SKM-1 treated with dmso at 0.1 percent for 144 hours (cell line): Measurements from ENCODE around the gene MAP3K1.

Source experiments
- DNase-seq: peaks from one replicate; lab custom pipeline; 2025; ENCODE audit not compliant: unreplicated experiment; lab: John Stamatoyannopoulos, UW

MAP3K1 gene

DNA sequence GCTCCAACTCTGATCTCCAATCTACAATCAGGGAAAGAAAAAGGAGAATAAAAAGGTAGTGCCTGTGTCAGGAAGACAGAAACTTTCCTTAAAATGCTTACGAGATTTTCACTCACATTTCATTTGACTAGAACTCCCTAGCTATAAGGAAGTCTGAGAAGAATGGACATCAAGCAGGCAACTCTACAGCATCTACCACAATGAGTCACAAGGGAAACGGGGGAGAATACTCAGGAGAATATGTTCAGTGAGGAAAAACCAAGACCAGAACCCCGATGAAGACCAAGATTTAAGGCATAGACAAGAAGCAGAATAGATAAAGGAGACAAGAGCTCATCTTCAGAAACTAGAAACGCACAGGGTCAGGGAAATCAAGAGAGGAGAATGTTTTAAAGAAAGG lies 85.0 kb downstream of the MAP3K1 start:
- DNase-seq: no peak

DNA sequence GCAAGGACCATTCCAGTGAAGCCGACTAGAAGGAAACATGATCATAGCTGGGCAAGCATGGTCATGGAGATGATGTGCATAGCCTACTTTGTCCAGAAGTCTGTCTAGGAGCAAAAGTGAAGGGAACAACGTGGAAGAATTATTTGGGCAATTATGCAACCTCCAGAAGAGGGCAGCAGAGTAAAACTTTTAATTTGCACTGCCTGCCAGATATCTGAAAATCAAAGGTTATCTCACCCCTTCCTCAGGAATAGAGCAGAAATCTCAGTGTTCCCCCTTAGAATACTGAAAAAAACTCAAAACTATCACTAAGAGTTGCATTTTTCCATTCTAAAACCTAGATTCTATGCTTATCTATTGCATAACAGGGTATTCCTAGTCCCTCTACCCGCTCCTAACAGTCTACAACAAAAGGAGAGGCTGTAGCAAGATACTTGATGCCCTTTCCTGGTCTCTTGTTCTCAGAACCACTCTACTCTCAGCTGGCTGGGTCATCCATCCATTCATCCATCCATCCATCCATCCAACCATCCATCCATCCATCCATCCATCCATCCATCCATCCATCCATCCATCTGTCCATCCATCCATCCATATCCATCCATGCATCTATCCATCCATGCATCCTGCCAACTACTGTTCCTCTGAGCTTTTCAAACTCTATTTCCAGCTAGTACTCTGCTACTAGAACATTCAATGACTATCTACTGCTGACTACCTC lies 85.7 kb downstream of the MAP3K1 start:
- DNase-seq: peak; percentile 40

DNA sequence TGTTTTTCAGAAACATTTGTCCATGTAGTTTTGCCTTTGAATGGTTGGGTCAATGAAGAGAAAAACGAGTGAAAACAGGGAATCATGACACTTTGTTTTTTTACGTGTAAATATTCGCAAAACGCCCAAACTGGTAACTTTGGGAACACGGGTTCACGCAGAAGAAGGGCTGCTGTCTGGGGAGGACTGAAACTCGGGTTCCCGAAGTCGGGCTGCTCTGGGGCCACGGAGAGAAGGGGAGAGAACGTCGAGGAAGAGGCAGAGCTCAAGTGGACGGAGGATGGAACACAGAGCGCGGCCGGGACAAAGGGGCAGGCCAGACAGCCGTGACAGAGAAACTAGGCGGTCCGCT lies 93.6 kb downstream of the MAP3K1 start:
- DNase-seq: peak; percentile 78

DNA sequence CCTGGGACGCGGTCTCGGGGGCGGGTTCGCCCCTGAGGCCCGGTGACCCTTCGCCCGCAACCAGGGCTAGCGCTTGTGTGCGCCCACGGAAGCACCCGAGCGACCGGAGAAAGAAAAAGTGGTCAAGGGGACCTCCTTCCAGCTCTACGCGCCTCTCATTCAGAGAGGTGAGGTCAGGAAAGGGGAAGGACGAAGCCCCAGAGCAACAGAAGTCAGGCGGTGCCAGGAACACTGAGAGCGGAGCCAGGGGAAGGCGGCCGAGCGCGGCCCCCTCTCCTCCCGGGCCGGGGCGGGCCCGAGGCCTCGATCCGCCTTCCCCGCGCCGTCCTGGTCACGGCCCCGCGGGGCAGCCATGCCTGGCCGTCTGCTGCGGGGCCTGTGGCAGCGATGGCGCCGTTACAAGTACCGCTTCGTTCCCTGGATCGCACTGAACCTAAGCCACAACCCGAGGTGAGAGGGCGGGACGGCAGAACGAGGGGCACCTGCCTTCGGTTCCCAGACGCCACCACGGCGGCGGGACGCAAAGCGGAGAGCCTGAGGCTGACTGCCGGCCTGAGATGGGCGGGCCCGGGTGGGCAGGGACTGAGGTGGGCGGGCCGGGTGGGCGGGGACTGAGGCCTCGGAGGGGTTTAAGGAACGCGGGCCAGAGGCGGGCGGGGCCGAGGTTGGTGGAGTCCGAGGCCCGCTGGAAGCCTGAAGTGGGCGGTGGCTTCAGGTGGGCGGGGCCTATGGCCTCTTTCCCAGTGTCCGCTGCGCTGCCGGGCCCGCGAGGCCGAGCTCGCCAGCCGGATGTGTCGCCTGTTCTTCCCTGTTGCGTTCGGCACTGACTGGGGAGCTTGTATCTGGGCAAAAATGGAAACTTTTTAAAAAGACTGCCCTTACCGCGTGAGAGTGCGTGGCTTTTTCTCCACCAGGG lies 94.2 kb downstream of the MAP3K1 start, which contains the start of gene SETD9:
Gene SETD9 (plus strand): TSS at position 303 of the 916 bp plus-strand sequence. CDS start 50 bp downstream, at position 353.
- DNase-seq: peak; percentile 94

DNA sequence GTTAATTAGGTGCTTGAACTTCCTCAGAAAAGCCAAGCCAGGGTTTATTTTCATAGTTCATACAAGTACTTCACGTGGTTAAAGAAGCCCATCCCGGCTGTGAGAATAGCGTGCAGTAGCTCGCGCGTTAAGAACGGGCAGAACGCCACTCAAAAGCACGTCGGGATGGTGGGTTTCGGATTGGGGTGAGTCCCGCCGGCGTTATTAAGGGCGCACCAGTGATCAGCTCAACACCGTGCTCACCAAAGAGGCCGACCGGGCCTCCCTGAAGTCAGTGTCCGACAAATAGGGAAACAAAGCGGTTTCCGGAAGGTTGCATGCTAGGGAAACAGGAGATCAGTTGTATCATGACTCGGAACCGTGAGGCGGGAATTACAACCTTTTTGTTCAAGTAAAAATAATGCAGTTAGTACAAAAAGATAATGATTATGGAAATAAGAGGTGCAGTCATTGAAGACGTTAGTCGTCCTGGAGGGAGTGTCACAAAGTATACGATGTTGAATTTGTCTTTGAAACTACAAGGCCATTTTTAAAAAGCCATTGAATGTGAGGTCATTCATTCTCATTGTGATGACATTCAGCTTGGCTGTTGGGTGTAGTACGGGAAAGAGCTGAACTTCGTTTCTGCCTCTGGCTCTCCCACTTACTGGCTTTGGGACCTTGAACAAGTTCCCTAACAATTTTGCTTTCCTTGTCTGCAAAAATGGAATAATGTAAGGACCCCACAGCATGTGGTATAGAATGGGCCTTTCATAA lies 95.0 kb downstream of the MAP3K1 start:
- peak; percentile 54 for DNase-seq

DNA sequence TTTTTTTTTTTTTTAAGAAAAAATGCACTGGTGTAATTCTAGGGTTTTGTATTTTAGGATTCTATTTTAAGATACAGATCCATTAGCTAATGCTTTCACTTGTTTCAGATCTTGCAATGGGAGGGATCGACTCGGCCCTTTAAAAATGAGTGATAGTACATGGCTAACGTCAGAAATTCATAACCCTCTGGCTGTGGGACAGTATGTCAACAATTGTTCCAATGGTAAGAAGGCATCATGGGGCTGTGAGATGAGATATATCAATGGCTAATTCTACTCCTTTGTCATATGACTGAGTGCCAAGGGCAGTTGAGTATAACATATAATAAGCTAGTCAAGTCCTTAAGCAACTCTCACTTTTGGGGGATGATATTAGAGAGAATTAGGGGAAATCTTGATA lies 98.4 kb downstream of the MAP3K1 start:
- DNase-seq: no peak

DNA sequence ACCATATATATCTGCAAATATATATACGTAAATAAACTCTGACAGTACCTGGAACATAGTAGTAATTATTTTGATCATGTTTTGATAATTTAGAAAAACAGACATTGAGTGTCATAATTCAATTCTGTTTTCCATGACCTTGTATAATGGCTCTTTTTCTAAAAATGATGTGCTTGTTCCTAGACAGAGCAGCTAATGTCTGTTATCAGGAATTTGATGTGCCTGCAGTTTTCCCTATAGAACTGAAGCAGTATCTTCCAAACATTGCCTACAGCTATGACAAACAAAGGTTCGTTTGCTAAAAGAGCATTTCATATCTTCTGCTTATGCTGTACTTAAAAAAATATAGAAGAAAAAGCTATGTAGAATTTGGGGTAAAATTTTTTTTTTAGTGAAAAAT lies 99.3 kb downstream of the MAP3K1 start:
- DNase-seq: no peak

DNA sequence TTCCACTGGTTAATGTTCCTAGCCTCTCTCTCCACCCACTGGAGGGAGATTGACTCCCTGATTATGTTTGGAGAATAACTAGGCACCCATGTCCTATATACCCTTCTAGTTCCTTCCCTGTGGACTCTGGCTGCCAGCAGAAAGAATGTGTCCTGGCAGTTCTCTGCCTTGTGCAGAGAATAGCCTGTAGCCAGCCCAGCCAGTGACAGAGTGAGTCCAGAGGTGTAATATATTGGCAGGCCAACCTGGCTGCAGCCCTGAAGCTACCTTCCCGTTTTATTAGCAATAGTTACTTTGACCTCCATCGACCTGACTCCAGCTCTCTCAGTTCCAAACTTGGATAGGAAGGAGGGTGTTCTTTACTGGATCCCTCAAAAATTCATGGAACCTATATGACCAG lies 102.2 kb downstream of the MAP3K1 start:
- DNase-seq: no peak

DNA sequence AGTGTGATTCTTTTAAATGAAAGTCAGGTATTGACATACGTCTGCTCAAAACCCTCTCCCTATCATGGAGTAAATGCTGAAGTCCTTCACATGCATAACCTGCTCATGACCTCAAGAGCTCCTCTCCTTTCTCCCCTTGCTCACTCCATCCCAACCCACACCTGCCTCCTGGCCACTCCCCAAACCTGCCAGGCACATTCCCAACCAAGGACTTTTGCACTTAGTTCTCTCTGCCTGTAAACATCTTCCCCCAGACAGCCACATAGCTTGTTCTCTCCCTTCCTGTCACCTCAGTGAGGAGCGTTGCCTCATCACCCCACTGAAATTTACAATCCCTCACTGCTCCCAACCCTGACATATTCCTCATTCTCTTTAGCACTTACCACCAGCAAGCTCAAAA lies 102.7 kb downstream of the MAP3K1 start:
- no peak for DNase-seq

DNA sequence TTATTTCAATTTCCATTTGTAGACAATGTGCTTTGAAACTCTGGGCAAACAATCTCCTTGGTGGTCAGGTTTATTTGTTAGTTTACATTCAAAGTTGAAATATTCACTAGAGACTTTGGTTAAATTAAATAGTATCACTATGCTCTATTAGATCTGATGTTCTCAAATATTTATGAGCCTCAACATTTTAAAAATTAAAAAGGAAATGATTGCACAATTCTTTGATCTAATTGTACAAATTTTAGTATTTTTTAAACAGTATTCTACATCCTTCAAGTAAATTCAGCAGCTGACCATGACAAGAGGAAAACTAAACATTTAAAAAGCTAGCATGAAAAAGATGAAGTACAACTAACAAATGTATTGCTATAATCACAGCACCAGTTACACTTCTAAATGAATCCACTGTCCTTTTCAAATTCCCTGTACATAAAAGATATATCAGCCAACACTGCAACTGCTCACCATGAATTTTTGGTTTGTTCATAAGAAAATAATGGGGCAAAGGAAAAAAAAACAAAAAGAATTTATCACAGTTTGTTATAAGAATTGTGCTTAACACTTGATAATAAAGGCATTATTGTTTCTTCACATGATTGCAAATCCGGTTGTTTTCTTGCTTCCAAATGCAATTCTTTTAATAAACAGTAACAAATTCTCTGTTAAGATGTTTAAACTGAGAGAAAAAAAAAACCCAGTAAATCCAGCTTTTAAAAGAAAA lies 104.8 kb downstream of the MAP3K1 start:
- no peak for DNase-seq

DNA sequence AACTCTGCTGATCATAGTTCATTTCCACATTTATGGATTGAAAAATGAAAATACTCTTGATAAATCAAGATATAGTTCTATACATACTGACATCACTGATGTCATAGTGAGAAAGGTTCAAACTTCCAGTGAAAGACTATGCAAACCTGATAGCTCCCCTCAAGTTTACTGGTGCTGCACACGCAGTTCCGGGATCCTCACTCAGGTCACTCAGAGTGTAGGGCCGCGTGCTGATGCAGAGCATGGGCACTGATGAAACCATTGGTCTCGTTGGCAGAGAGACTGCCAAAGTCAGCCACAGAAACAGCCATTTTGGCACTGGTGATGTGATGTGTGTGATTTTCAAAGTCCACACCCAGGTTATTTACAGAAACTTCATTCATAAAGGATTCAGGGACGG lies 107.6 kb downstream of the MAP3K1 start:
- no peak for DNase-seq

DNA sequence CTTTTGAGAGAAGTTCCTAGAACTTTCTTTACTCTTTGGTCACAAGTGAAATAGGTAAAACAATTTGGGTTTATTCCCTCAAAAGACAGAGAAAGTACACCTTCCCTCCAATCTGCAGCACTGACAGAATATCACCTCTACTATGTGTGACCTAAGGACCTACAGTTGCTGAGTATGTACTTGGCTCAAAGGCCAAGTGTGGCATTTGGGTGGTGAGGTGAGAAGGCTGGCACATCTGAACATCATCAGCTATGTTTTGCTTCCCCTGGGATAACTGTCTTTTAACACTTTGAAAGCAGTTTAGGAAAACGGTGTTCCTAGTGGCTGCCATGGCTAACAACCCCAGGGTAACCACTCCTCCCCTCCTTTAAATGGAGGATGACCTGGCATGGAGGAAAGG lies 119.0 kb downstream of the MAP3K1 start:
- DNase-seq: no peak

DNA sequence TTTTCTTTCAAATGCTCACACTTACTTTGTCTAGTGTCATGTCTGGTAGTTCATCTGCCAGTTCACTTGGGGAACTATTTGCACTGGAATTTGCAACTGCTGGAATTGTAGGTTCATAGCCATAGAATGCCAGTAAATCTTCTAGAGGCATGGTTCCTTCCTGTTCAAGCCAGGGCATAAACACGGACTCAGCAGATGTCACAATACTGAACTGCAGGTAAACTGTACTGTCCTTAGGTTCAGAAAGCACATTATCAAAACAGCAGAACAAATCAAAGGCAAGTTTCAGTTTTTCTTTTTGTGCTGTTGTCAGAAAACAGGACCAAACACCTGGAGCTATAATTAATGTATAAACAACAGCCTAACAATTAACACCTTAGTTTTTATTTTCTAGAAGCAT lies 123.5 kb downstream of the MAP3K1 start:
- DNase-seq: no peak

DNA sequence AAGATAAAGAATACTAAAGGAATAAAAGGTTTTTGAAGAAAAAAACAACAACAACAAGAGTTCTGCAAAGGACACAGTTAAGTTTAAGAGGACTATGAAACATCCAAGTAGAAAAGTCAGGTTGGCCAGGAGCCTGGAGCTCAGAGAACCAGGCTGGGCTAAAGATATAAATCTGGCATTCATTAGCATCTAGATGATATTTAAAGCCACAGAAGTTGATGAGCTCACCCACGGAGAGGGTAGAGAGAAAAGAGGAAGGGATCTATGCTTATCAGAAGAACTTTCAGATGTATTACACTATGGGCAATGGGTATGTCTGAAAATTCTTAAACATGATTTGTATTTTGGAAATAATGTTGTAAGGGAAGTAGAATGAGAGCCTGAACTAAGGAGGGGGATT lies 126.6 kb downstream of the MAP3K1 start:
- no peak for DNase-seq
